ENCODE results near the gene ABCG1.

The ABCG1 gene

DNA sequence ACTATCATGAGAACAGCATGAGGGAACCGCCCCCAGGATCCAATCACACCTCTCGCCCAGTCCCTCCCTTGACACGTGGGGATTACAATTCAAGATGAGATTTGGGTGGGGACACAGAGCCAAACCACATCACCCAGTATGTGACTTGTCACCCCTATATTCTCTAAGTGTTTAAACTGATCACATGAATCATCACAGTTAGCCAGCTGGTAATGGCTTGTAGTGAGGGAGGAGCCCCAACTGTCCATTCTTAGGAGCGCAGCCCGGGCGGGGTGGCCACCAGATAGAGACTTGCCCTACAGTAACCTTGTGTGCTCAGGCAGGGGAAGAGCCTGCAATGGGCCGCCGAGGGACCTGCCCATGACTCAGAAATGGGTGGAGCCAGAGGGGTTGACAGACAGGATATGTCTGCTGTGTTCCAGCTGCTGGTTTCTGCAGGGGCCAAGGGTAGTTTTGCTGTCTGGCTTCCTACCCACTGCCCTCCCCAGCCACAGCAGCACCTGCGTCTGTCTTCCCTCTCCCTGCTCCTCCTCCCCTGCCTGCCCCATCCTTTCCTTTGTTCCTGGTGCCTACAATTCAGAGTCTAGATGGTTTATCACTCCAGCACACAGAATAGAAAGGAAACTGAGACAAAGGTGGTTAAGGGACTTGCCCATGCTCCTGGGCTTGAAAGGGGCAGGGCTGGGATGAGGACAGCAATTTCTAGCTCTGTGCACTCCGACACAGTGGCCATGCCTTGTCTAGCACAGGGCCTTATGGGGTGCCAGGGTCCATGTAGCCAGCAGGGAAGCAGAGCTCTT, 9.2 kb downstream of the ABCG1 start:
- TF ChIP-seq SNAI2 (CRISPR knock-in tag; IDR thresholded peaks at IDR 0.05): no peak
- TF ChIP-seq, protein P1, sequence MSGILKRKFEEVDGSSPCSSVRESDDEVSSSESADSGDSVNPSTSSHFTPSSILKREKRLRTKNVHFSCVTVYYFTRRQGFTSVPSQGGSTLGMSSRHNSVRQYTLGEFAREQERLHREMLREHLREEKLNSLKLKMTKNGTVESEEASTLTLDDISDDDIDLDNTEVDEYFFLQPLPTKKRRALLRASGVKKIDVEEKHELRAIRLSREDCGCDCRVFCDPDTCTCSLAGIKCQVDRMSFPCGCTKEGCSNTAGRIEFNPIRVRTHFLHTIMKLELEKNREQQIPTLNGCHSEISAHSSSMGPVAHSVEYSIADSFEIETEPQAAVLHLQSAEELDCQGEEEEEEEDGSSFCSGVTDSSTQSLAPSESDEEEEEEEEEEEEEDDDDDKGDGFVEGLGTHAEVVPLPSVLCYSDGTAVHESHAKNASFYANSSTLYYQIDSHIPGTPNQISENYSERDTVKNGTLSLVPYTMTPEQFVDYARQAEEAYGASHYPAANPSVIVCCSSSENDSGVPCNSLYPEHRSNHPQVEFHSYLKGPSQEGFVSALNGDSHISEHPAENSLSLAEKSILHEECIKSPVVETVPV (CRISPR knock-in tag; IDR thresholded peaks at IDR 0.05): no peak
- TF ChIP-seq, protein P2, sequence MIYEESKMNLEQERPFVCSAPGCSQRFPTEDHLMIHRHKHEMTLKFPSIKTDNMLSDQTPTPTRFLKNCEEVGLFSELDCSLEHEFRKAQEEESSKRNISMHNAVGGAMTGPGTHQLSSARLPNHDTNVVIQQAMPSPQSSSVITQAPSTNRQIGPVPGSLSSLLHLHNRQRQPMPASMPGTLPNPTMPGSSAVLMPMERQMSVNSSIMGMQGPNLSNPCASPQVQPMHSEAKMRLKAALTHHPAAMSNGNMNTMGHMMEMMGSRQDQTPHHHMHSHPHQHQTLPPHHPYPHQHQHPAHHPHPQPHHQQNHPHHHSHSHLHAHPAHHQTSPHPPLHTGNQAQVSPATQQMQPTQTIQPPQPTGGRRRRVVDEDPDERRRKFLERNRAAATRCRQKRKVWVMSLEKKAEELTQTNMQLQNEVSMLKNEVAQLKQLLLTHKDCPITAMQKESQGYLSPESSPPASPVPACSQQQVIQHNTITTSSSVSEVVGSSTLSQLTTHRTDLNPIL (CRISPR knock-in tag; IDR thresholded peaks at IDR 0.05; ENCODE audit: low read depth): no peak
- TF ChIP-seq RARB (CRISPR knock-in tag; IDR thresholded peaks at IDR 0.05): no peak
- TF ChIP-seq ISL1 (CRISPR knock-in tag; IDR thresholded peaks at IDR 0.05): no peak
- TF ChIP-seq, protein P3, sequence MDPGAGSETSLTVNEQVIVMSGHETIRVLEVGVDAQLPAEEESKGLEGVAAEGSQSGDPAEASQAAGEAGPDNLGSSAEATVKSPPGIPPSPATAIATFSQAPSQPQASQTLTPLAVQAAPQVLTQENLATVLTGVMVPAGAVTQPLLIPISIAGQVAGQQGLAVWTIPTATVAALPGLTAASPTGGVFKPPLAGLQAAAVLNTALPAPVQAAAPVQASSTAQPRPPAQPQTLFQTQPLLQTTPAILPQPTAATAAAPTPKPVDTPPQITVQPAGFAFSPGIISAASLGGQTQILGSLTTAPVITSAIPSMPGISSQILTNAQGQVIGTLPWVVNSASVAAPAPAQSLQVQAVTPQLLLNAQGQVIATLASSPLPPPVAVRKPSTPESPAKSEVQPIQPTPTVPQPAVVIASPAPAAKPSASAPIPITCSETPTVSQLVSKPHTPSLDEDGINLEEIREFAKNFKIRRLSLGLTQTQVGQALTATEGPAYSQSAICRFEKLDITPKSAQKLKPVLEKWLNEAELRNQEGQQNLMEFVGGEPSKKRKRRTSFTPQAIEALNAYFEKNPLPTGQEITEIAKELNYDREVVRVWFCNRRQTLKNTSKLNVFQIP (CRISPR knock-in tag; IDR thresholded peaks at IDR 0.05; ENCODE audit: borderline replicate concordance, low read depth): no peak
- TF ChIP-seq ZFP3 (CRISPR knock-in tag; IDR thresholded peaks at IDR 0.05): no peak
- TF ChIP-seq ZNF8 (CRISPR knock-in tag; IDR thresholded peaks at IDR 0.05): no peak
- no peak for TF ChIP-seq PPARA (CRISPR knock-in tag; IDR thresholded peaks at IDR 0.05; ENCODE audit: borderline replicate concordance)
- no peak for TF ChIP-seq ZFP30 (CRISPR knock-in tag; IDR thresholded peaks at IDR 0.05)
- peak; percentile 70 for ATAC-seq

- no peak for ATAC-seq
- TF ChIP-seq PPARA (CRISPR knock-in tag; IDR thresholded peaks at IDR 0.05; ENCODE audit: borderline replicate concordance) (no peak), TSHZ2 (CRISPR knock-in tag; IDR thresholded peaks at IDR 0.05) (no peak), PATZ1 (CRISPR knock-in tag; IDR thresholded peaks at IDR 0.05; ENCODE audit: borderline replicate concordance) (no peak), ZNF70 (CRISPR knock-in tag; IDR thresholded peaks at IDR 0.05) (no peak), ZNF565 (CRISPR knock-in tag; conservative IDR thresholded peaks at IDR 0.05; ENCODE audit: low read depth) (no peak), GLIS3 (CRISPR knock-in tag; IDR thresholded peaks at IDR 0.05) (no peak), TCF4 (CRISPR knock-in tag; IDR thresholded peaks at IDR 0.05; ENCODE audit: borderline replicate concordance) (no peak), ARNTL (CRISPR knock-in tag; IDR thresholded peaks at IDR 0.05; ENCODE audit: borderline replicate concordance, low read depth) (no peak), BACH2 (CRISPR knock-in tag; IDR thresholded peaks at IDR 0.05; ENCODE audit: borderline replicate concordance) (no peak), ZNF8 (CRISPR knock-in tag; IDR thresholded peaks at IDR 0.05) (no peak), SNAI2 (CRISPR knock-in tag; IDR thresholded peaks at IDR 0.05) (no peak)
- TF ChIP-seq, protein P3 (CRISPR knock-in tag; IDR thresholded peaks at IDR 0.05; ENCODE audit: borderline replicate concordance, low read depth): no peak
- TF ChIP-seq, protein P2 (CRISPR knock-in tag; IDR thresholded peaks at IDR 0.05; ENCODE audit: low read depth): no peak
- TF ChIP-seq, protein P1 (CRISPR knock-in tag; IDR thresholded peaks at IDR 0.05): no peak
These were observed 9.8 kb downstream of the ABCG1 start for GRCh38 chr21:42228709-42229220.

Data from SK-N-SH treated with all-trans-retinoic acid at 6 μM for 48 hours (cell line).